HT1080 (cell line): ENCODE data around the gene SHE. TPM values are rescaled to one million over a fixed set of nuclear protein-coding genes. Genes with fewer than 3 reads are reported as not detected.

Source experiments
- total RNA-seq: library from RNA; depleted of rRNA; stranded (reverse); fragments of >200 nt; shearing (Covaris generic); gene quantifications from 2 replicates; pipeline ENCODE4 v1.2.3, GENCODE V29; 2014; rRNA removed

The SHE gene
- total RNA-seq, 1 experiment from 2014 or later, result not detected

Other genes with a start within 250 kb of the SHE start
- 137 and 173 TPM in 2 replicates for gene HAX1, start 229.8 kb downstream of the SHE start, total RNA-seq
- not detected in 2 replicates for gene AQP10, start 181.3 kb downstream of the SHE start, total RNA-seq
- gene ATP8B2, start 176.9 kb downstream of the SHE start, total RNA-seq, result 126 and 169 TPM in 2 replicates
- 13.8 and 25.4 TPM in 2 replicates for gene IL6R, start 97.1 kb downstream of the SHE start, total RNA-seq
- gene TDRD10, start 193 bp downstream of the SHE start, total RNA-seq, result not detected in 2 replicates
- 32.8 and 38.4 TPM in 2 replicates for gene UBE2Q1, start 56.2 kb upstream of the SHE start, total RNA-seq
- 0.17 and 0.88 TPM in 2 replicates for gene CHRNB2, start 65.4 kb upstream of the SHE start, total RNA-seq
- 98.3 and 107 TPM in 2 replicates for gene ADAR, start 105.8 kb upstream of the SHE start, total RNA-seq